HG02884 (cell line): ENCODE results near the gene PADI2.

ENCODE experiments used
- ATAC-seq: cut with Tn5 transposase; IDR thresholded peaks from one replicate; pipeline ENCODE4 v1.9.1; 2021; ENCODE audit warnings: mild to moderate bottlenecking, moderate library complexity; ENCODE audit not compliant: unreplicated experiment

PADI2 gene

GRCh38 chr1:17119076-17119772, at the start of gene PADI2:
TSS of gene PADI2 (minus strand) at chr1:17119451. CDS start at chr1:17119371, 80 bp downstream.
- peak; percentile 62 for ATAC-seq

GRCh38 chr1:17168091-17168876, 49.0 kb upstream of the PADI2 start:
- no peak for ATAC-seq

- no peak for ATAC-seq
Observed at GRCh38 chr1:17167786-17168090, 48.5 kb upstream of the PADI2 start.

- no peak for ATAC-seq
Observed at GRCh38 chr1:17167041-17167785, 48.0 kb upstream of the PADI2 start.

- ATAC-seq = no peak
Observed at GRCh38 chr1:17165823-17166222, 46.6 kb upstream of the PADI2 start.

GRCh38 chr1:17163789-17164666, 44.8 kb upstream of the PADI2 start:
- ATAC-seq = no peak

- no peak for ATAC-seq
Observed at GRCh38 chr1:17163371-17163770, 44.1 kb upstream of the PADI2 start.

- ATAC-seq = no peak
Observed at GRCh38 chr1:17162941-17163340, 43.7 kb upstream of the PADI2 start.

- ATAC-seq = no peak
Observed at GRCh38 chr1:17161926-17162800, 42.9 kb upstream of the PADI2 start.

- ATAC-seq = no peak
Observed at GRCh38 chr1:17161137-17161740, 42.0 kb upstream of the PADI2 start.

GRCh38 chr1:17158961-17159360, 39.7 kb upstream of the PADI2 start:
- no peak for ATAC-seq

- no peak for ATAC-seq
Observed at GRCh38 chr1:17156108-17156507, 36.9 kb upstream of the PADI2 start.

- no peak for ATAC-seq
Observed at GRCh38 chr1:17155257-17155920, 36.1 kb upstream of the PADI2 start.

GRCh38 chr1:17149771-17150170, 30.5 kb upstream of the PADI2 start:
- no peak for ATAC-seq

GRCh38 chr1:17148950-17149608, 29.8 kb upstream of the PADI2 start:
- no peak for ATAC-seq

- no peak for ATAC-seq
Observed at GRCh38 chr1:17145648-17146047, 26.4 kb upstream of the PADI2 start.

GRCh38 chr1:17143760-17144159, 24.5 kb upstream of the PADI2 start:
- ATAC-seq = no peak

- ATAC-seq = no peak
Observed at GRCh38 chr1:17141441-17142197, 22.4 kb upstream of the PADI2 start.
